NCI-H1694 treated with DMSO at 0.1 percent for 48 hours (cell line): ENCODE measurements around the gene KRT73.
A peak's percentile ranks its signal among the peaks of the same experiment; 100 is the strongest.

ENCODE experiments used
- DNase-seq: peaks from one replicate; lab custom pipeline; 2025; lab: John Stamatoyannopoulos, UW

Gene KRT73

DNA sequence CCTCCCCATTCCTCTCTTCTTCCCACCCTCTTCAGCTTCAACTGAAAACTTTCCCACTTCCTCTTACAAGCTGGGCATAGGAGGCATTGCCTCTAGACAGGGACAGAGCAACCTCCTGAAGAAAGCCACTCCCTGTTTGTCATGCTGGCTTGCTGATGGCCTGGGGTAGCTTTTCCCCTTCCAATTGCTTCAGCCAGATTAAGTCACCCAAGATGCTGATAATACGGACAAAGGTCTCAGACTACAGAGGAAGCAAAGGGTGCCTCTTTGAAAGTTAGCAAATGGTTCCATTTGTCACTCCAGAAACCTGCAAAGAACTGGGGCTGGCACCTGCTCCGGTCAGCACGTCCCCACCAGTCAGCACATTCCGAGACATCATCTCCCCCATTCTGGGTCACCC lies 27.6 kb upstream of the KRT73 start:
- DNase-seq: no peak

DNA sequence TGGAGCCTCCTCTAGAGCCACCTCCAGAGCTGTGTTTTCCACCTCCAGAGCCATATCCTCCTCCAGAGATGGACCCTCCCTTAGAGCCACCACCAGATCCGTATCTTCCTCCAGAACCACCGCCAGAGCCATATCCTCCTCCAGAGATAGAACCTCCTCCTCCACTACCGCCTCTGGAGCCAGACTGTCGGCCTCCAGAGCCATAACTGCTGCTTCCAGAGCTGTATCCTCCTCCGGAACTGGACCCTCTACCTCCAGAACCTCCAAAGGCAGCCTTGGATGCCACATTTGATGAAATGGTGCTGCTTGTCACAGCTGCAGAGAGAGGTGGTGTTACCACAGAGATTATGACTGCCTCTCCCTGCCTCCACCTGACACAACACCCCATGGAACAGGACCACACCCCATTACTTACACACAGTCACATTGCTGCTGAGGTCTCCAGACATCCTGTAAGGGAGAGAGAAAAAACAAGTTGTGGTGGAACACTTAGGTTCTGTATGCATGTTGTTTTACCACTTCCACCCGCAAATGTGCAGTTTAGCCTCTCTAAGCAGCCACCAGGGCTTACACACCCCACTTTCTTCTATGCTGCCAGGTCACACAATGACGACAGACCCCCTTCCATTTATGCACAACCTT lies 26.9 kb upstream of the KRT73 start:
- DNase-seq: no peak

- DNase-seq: no peak
Observed at GRCh38 chr12:52644078-52644415, 25.7 kb upstream of the KRT73 start.

- DNase-seq: no peak
Observed at GRCh38 chr12:52643233-52644077, 25.1 kb upstream of the KRT73 start.

GRCh38 chr12:52641468-52641867 lies 23.1 kb upstream of the KRT73 start:
- no peak for DNase-seq

GRCh38 chr12:52637299-52637698 lies 18.9 kb upstream of the KRT73 start:
- no peak for DNase-seq

GRCh38 chr12:52636592-52637258 lies 18.4 kb upstream of the KRT73 start:
- no peak for DNase-seq

DNA sequence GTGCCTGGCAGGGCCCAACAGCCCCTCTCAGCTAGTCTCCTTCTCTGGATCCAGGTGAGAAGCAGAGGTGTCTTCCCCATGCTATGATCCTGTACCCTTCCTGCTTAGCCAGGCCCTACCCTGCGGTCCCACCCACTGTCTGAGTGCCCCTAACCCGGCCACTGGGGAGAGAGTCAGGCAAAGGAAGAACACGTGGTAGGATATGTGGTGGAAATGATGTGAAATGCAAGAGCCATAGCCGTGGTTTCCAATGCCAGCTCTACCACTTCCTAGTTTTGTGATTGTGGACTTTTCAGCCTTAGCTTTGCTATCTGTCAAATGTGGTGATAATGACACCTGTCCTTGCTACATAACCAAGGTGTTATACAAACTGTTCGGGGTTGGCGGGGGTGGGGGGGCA lies 17.8 kb upstream of the KRT73 start:
- no peak for DNase-seq

DNA sequence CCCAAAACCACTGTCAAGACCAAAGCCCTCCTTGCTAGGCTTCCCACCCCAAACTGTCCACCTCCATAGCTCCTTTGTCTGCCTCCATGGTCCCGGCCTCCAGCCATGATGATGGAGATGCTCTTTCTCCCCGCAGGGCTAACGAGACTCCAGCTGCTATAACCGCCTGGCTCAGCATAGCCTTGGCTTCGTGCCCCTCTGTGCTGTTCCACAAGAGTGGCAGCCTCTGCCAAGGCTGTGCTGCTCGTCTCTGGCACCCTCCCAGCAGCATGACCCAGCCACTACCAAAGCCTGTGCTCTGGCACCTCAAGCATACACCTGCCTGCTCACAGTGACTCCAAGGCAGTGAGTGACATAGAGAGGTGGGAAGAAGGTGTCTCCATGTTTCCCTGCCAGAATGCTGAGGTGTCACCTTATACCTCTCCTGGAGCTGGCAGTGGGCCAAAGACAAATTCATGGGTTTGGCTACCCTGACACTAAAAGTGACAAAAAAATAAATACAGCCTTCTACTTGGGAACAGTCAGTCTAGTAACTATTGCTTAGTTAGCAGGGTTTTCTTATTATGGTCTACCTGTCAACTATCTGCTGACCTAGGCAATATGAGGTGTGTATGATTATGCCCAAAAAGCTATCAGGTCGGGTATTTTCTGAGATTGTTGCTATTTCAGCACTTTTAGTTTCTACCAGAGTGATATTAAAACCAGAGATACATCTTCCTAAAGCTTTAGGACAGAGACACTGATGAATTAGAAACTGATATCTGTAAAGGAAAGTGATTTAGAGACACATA lies 16.1 kb upstream of the KRT73 start:
- peak; percentile 84 for DNase-seq

DNA sequence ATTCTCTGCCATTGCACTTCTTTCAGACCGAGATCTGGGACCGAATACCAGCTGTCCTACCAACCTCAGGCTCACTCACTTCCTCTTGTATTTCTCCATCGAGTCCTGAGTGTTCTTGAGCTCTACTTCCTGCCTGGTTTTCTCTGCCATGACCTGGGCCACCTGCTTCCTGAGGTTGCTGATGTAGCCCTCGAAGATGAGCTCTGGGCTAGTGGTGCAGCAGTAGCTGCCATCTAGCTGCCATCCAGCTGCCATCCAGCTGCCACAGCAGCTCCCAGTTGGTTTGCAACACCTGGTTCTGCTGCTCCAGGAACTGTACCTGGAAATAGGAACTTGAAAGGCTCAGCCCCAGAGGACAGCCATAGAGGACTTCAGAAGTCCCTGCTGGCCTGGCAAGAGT lies 15.0 kb upstream of the KRT73 start:
- DNase-seq: no peak

GRCh38 chr12:52632656-52633055 lies 14.3 kb upstream of the KRT73 start:
- no peak for DNase-seq

- DNase-seq: no peak
Observed at GRCh38 chr12:52631676-52632459, 13.5 kb upstream of the KRT73 start.

DNA sequence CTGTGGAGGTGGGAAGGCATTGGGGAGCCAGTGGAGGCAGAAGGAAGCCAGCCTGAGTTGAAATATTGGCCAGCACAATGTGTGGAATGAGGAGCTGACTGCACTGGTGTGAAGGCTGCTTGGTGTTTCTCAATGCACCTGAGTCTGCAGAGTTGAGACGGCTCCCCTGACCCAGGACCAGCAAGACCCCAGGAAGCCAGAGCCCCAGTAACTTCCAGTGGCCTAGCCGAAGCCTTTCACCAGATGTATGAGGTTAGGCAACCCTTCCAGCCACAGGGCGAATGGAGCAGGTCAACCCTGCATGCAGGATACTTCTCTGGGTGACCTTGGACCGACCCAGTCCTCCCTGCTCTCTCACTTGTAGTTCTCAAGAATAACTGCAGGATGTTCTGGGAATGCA lies 12.9 kb upstream of the KRT73 start:
- DNase-seq: no peak

DNA sequence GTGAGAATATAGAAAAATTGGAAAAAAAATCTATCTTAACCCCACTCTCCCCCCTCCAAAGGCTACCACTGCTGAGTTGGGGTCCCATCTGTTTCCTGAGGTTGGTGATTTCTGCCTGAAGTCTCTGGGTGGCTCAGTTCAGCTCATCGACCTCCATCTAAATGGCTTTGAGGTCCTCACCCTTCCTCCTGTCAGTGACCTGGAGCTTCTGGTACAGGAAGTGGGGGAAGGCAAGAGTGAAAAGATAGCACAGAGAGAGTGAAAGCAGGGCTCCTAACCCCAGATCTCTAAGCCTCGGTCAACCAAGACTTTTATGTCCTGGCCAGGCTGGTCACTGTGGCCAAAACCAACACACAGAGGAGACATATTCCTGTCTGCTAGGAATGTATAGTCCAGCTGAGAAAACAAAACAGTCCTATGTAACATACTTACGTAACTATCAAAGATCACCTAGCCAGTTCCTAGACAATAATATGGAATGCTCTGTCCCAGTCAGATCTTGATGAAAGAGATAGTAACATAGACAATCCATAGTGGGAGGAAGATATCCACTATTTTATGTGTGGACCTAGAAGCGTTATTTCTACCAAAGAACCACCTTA lies 12.3 kb upstream of the KRT73 start:
- no peak for DNase-seq

- DNase-seq: no peak
Observed at GRCh38 chr12:52630008-52630500, 11.7 kb upstream of the KRT73 start.

GRCh38 chr12:52629281-52630007 lies 11.1 kb upstream of the KRT73 start:
- no peak for DNase-seq

GRCh38 chr12:52628841-52629240 lies 10.5 kb upstream of the KRT73 start:
- no peak for DNase-seq

GRCh38 chr12:52628111-52628507 lies 9.8 kb upstream of the KRT73 start:
- DNase-seq: no peak

GRCh38 chr12:52627395-52628110 lies 9.2 kb upstream of the KRT73 start:
- no peak for DNase-seq

GRCh38 chr12:52622349-52622748 lies 4.0 kb upstream of the KRT73 start:
- no peak for DNase-seq
